Amygdala (tissue), 56 donors: ENCODE data around the gene ATP23.

Experiments
- DNase-seq, 56 donors: peaks; one replicate each; lab custom pipeline; 2025; lab: John Stamatoyannopoulos, UW

Gene ATP23

GRCh38 chr12:57941165-57941894, at the start of gene ATP23:
TSS of gene ATP23 (plus strand) at chr12:57941567. CDS start at chr12:57941702, 135 bp downstream.
- DNase-seq = peak; percentile 15 to 95 (median 80)

- no peak for DNase-seq
Observed at GRCh38 chr12:57892232-57892972, 49.0 kb upstream of the ATP23 start.

- DNase-seq = peak in 54 of 56 donors; percentile 31 to 94 (median 78)
Observed at GRCh38 chr12:57893431-57894353, 47.7 kb upstream of the ATP23 start.

GRCh38 chr12:57894399-57895292, 46.7 kb upstream of the ATP23 start:
- peak in 2 of 56 donors; percentile 31 to 32 for DNase-seq

DNA sequence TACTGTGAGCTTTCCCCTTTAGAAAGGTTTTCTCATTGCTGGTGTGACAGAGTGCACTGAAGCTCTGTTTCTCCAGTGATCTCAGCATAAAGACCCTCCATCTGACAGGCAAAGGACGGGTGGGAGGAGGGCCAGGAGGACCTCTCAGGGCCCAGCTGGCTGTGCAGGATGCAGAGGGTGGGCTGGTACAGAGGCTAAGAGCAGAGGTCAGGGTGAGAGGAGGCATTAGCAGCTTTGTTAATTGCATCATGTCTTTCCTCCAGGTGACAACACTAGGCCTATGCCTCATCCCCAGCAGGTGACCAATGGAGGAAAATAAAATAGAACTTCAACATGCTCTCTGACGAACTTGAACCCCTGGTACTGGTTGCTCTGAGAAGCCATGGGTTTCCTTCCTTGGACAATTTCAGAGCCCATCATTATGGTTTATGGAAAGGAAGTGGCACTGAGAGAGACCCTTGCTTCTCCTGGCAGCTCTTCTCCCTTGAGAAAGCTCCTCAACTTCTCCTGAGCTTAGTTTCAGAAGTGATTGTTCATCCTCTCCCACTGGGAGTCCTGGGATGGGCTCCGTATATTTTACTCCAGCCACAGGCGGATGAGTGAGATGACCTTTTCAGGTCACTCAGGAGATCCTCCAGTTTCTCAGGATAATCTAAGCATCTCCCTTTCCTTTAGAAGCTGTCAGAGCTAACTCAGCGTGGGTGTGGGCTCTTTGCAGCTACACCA, 45.8 kb upstream of the ATP23 start:
- no peak for DNase-seq

DNA sequence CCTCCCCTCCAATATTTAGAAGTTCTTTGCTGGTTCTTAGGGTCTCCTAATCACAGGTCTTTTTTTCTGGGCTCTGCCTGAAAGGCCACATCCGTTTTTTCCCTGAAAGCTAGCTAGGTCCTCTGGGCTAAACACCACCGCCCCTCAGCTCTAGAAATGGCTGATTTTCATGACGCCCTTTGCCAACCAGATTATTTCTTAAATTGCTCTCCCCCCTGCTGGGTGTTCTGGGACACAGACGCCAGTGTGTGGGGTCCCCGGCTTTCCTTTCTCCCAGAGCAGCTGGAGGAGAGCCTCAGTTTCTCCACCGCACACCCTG, 45.3 kb upstream of the ATP23 start:
- DNase-seq = peak in 7 of 56 donors; percentile 12 to 54 (median 35)

DNA sequence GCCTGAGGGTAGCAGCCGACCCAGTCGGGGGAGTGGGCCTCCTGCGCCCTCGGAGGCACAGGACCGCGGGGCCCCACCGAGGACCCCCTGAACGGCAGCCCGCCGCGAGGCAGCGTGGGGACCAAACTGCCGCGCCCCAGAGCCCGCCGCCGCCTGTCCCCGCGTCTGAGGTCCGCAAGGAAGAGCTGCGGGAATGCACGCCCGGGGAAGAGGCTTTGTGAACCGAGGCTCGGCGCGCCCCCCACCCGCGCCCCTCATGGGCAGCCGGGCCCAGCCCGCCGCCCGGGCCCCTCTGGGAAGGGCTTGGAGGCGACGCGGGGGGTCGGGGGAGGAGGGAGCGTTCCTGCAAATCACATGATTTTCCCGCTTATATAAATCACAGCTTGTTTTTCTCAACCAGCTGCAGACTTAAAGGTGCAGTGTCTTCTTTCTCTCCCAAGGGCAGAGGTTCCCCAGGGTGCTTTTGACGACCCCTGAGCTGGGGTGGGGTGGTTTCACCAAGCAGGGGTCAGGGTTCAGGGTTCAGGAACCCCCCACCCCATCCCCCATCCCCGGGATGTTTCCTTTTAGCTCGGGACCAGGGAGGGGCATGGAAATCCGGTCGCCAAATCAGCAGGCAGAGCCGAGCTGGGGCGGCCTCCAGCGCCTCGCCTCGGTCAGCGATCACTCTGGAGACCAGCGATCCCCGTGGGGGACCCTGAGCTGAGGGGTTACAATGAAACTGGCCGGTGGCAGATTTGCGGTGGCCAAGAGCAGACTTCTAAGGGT, 44.7 kb upstream of the ATP23 start:
- peak in 52 of 56 donors; percentile 28 to 82 (median 66) for DNase-seq

DNA sequence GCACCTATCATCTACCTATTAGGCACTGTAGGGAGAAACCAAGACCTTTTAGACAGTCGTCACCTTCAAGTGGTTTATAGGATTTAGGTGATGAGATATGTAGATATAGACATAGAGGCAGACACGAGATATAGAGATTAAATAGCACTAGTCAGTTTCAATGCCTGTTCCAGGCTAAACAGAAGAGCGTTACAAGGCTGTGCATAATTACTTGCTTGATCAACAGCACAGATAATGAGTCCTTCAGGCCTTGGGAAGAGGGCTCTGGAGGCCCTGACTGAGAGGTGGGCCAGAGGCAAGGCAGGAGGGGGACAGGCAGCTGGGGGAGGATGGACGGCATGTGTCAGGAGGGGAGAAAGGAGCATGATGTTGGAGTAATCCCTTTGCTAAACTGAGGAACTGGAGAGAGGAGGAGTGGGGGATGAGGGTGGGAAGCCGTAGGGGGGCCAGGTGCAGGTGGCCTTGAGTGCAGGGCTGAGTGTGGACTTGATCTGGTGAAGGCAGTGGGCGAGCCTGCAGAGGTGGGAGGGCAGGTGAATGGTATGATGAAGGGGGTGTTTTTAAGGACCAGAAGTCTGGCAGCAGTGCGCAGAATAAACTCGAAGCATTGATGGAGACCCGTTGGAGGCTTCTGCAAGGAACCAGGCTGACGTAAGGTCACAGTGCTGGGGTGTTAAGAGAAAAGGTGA, 43.9 kb upstream of the ATP23 start:
- no peak for DNase-seq

GRCh38 chr12:57898308-57898970, 42.9 kb upstream of the ATP23 start:
- no peak for DNase-seq

GRCh38 chr12:57899010-57899662, 42.2 kb upstream of the ATP23 start:
- peak in 8 of 56 donors; percentile 15 to 70 (median 34) for DNase-seq

DNA sequence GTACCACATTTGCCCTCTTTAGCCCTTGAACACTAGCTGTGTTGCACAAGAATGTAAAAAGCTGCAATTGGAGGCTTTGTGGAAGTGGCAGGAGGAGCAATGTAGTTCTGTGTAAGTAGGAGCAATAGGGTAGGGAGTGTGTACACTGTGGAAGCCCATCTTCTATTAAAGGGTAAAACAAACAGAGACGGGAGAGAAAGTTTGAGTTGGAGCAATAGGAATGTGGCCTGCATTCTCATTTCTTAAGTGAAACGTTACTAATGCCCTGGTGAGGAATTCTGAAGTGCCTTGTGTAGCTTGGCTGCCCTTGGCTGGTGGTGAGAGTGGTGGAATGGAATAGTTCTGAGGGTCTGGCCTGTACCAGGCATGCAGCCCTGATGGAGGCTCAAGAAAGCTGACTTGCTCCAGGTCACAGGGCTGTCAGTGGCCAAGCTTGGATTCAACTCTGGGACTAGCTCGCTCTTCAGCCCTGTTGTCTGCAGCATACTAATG, 38.8 kb upstream of the ATP23 start:
- DNase-seq = peak in 8 of 56 donors; percentile 16 to 55 (median 26)

DNA sequence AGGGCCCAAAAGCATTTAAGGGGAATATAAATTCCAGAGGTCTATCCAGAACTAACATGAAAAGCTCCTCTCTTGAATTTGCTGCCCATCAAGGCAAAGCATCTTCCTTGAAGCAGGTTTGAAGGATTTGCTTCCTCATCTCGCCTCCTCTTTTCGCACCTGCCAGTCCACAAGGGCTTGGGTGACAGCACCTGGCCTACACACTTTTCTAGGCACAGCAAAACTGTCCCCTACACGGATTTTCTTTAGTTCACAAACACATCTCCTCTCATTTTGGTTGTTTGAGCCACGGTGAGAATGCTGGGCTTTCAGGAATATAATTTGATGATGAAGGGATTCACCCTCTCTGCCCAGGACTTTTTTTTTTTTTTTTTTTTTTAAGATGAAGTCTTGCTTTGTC, 36.9 kb upstream of the ATP23 start:
- DNase-seq = no peak

DNA sequence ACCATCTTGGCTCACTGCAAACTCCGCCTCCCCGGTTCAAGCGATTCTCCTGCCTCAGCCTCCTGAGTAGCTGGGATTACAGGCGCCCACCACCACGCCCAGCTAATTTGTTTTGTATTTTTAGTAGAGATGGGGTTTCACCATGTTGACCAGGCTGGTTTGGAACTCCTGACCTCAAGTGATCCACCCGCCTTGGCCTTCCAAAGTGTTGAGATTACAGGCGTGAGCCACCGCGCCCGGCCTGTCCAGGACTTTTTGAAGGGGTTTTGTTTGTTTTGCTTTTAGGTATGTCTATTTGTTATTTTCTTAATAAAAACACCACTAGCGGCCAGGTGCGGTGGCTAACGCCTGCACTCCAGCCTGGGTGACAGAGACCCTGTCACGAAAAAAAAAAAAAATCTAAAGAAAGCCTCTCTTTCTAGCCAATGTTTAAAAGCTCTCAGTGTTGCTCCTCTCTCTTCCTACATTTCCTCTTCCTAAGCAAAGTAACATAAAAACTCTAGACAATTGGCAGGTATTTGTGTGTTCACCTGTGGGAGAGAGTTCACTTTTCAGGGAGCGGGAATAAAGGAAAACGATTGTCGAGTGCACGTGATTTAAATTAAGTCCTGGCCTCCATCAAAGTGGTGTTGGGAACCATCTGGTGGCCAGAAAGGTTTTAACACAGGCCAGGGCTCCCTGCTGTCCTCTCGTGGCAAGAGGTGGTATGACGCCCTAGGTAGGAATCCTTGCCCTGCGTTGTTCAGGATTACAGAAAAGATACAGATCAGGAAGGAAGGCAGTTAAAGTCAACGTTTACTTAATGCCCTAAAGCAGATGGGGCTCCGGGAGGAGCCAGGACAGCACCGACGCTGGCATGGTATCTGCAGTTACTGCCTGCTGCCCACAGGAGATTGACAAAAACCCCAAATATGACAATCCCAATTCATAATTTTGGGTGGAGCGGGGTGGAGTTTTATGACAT, 36.2 kb upstream of the ATP23 start:
- DNase-seq = peak; percentile 17 to 89 (median 66)

- no peak for DNase-seq
Observed at GRCh38 chr12:57905812-57906475, 35.4 kb upstream of the ATP23 start.

- no peak for DNase-seq
Observed at GRCh38 chr12:57906821-57907220, 34.5 kb upstream of the ATP23 start.
